Measurements from ENCODE around the gene NEUROD2.

Gene NEUROD2

GRCh38 chr17:39601758-39602532, 5.8 kb downstream of the NEUROD2 start:
- TF ChIP-seq POLR2A (IDR thresholded peaks at IDR 0.05; ENCODE audit: extremely low read depth, insufficient read length) (no peak), MYC (IDR thresholded peaks at IDR 0.05; ENCODE audit: low read depth, low read length) (no peak)
- TF ChIP-seq, protein P1, sequence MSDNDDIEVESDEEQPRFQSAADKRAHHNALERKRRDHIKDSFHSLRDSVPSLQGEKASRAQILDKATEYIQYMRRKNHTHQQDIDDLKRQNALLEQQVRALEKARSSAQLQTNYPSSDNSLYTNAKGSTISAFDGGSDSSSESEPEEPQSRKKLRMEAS (IDR thresholded peaks at IDR 0.05; ENCODE audit: low read depth, low read length) = no peak
- TF ChIP-seq, protein P2, sequence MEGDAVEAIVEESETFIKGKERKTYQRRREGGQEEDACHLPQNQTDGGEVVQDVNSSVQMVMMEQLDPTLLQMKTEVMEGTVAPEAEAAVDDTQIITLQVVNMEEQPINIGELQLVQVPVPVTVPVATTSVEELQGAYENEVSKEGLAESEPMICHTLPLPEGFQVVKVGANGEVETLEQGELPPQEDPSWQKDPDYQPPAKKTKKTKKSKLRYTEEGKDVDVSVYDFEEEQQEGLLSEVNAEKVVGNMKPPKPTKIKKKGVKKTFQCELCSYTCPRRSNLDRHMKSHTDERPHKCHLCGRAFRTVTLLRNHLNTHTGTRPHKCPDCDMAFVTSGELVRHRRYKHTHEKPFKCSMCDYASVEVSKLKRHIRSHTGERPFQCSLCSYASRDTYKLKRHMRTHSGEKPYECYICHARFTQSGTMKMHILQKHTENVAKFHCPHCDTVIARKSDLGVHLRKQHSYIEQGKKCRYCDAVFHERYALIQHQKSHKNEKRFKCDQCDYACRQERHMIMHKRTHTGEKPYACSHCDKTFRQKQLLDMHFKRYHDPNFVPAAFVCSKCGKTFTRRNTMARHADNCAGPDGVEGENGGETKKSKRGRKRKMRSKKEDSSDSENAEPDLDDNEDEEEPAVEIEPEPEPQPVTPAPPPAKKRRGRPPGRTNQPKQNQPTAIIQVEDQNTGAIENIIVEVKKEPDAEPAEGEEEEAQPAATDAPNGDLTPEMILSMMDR (IDR thresholded peaks at IDR 0.05; ENCODE audit: low read depth, low read length) = no peak
- H3K4me3 ChIP-seq (ENCODE audit: low read depth, low read length) = no peak overlapping the region
- no peak for DNase-seq (ENCODE audit: low read depth)

DNA sequence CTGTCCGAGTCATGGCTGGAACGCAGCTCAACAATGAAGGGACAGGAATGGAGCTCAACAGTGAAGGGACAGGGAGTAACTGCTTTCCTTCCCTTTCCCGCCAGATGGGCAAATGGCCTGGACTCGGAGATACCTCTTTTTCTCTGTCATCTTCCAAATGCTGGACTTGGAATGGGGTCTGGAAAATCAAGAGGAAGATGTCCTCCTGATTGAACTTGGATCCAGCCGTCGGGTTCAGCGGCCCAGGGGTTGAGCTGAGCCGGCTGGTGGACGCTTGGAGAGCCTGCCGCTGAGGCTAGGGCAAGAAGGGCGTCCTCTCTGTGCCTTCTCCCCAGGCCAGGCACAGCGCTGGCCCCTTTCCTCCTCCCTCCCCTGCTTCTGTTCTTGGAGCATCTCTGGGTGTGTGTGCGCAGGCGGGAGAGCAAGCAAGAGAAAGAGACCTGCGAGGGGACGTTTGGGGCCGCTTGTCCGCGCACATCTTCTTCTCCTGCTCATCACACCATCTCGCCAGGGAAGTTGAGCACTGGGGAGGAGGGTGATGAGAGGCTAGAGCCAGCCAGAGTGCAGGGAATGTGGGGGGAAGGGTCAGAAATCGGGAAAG, 6.6 kb downstream of the NEUROD2 start:
- no peak for DNase-seq (ENCODE audit: low read depth)
- no peak overlapping the region for H3K4me3 ChIP-seq (ENCODE audit: low read depth, low read length)
- TF ChIP-seq, protein P1 (IDR thresholded peaks at IDR 0.05; ENCODE audit: low read depth, low read length) = no peak
- TF ChIP-seq, protein P2 (IDR thresholded peaks at IDR 0.05; ENCODE audit: low read depth, low read length) = no peak
- TF ChIP-seq MYC (IDR thresholded peaks at IDR 0.05; ENCODE audit: low read depth, low read length) = no peak
- TF ChIP-seq POLR2A (IDR thresholded peaks at IDR 0.05; ENCODE audit: extremely low read depth, insufficient read length) = no peak

GRCh38 chr17:39600288-39600996, 7.3 kb downstream of the NEUROD2 start:
- TF ChIP-seq, protein P2 (IDR thresholded peaks at IDR 0.05; ENCODE audit: low read depth, low read length) = no peak
- TF ChIP-seq MYC (IDR thresholded peaks at IDR 0.05; ENCODE audit: low read depth, low read length) (no peak), POLR2A (IDR thresholded peaks at IDR 0.05; ENCODE audit: extremely low read depth, insufficient read length) (no peak)
- TF ChIP-seq, protein P1 (IDR thresholded peaks at IDR 0.05; ENCODE audit: low read depth, low read length) = no peak
- H3K4me3 ChIP-seq (ENCODE audit: low read depth, low read length) = no peak overlapping the region
- DNase-seq (ENCODE audit: low read depth) = no peak

GRCh38 chr17:39599665-39600231, 8.0 kb downstream of the NEUROD2 start:
- no peak for DNase-seq (ENCODE audit: low read depth)
- H3K4me3 ChIP-seq (ENCODE audit: low read depth, low read length) = no peak overlapping the region
- TF ChIP-seq MYC (IDR thresholded peaks at IDR 0.05; ENCODE audit: low read depth, low read length) (no peak), POLR2A (IDR thresholded peaks at IDR 0.05; ENCODE audit: extremely low read depth, insufficient read length) (no peak)
- TF ChIP-seq, protein P1 (IDR thresholded peaks at IDR 0.05; ENCODE audit: low read depth, low read length) = no peak
- TF ChIP-seq, protein P2 (IDR thresholded peaks at IDR 0.05; ENCODE audit: low read depth, low read length) = no peak

- H3K4me3 ChIP-seq (ENCODE audit: low read depth, low read length) = no peak overlapping the region
- TF ChIP-seq MYC (IDR thresholded peaks at IDR 0.05; ENCODE audit: low read depth, low read length) (no peak), POLR2A (IDR thresholded peaks at IDR 0.05; ENCODE audit: extremely low read depth, insufficient read length) (no peak)
- TF ChIP-seq, protein P1 (IDR thresholded peaks at IDR 0.05; ENCODE audit: low read depth, low read length) = no peak
- TF ChIP-seq, protein P2 (IDR thresholded peaks at IDR 0.05; ENCODE audit: low read depth, low read length) = no peak
- no peak for DNase-seq (ENCODE audit: low read depth)
Measured at GRCh38 chr17:39599004-39599664, 8.6 kb downstream of the NEUROD2 start.

Data from NB4 (cell line).